MM.1S (cell line): ENCODE data around the gene FICD.

ENCODE experiments used
- DNase-seq: peaks from one replicate; pipeline ENCODE4 v3.0.0-alpha.2; 2015
- H2AFZ ChIP-seq: fragments of 300-600 bp; sonication (generic); 2 replicates; pipeline ENCODE4 v1.6.0; 2016; ENCODE audit warnings: antibody characterized with exemption, low read length
- H3F3A ChIP-seq: fragments of 300-600 bp; sonication (generic); 2 replicates; pipeline ENCODE4 v1.6.1; 2016; ENCODE audit warnings: mild to moderate bottlenecking, antibody characterized with exemption, low read length, moderate library complexity, mixed read lengths; ENCODE audit not compliant: insufficient read depth
- H3K27ac ChIP-seq: fragments of 300-600 bp; sonication (generic); 2 replicates; pipeline ENCODE4 v1.5.1; 2016; ENCODE audit warnings: mild to moderate bottlenecking, low read length
- H3K27me3 ChIP-seq: fragments of 300-600 bp; sonication (generic); replicated peaks from 2 replicates; pipeline ENCODE4 v1.6.0; 2016; ENCODE audit warnings: low read length; ENCODE audit not compliant: insufficient read depth
- H3K36me3 ChIP-seq: fragments of 300-600 bp; sonication (generic); replicated peaks from 2 replicates; pipeline ENCODE4 v1.6.1; 2016; ENCODE audit warnings: mild to moderate bottlenecking, low read length, mixed read lengths; ENCODE audit not compliant: insufficient read depth
- H3K4me1 ChIP-seq: fragments of 300-600 bp; sonication (generic); 2 replicates; pipeline ENCODE4 v1.6.1; 2016; ENCODE audit warnings: low read length, mixed read lengths
- H3K4me2 ChIP-seq: fragments of 300-600 bp; sonication (generic); 2 replicates; pipeline ENCODE4 v1.6.0; 2016; ENCODE audit warnings: low read depth, low read length
- H3K4me3 ChIP-seq: fragments of 300-600 bp; sonication (generic); 2 replicates; pipeline ENCODE4 v1.5.1; 2016; ENCODE audit warnings: low read length, mixed read lengths
- H3K79me2 ChIP-seq: fragments of 300-600 bp; sonication (generic); 2 replicates; pipeline ENCODE4 v1.6.1; 2016; ENCODE audit warnings: mixed run types, low read length, mixed read lengths
- H3K9ac ChIP-seq: fragments of 300-600 bp; sonication (generic); 2 replicates; pipeline ENCODE4 v1.6.1; 2016; ENCODE audit warnings: low read length, mixed read lengths
- H3K9me2 ChIP-seq: fragments of 300-600 bp; sonication (generic); replicated peaks from 2 replicates; pipeline ENCODE4 v1.6.1; 2016; ENCODE audit warnings: mild to moderate bottlenecking, low read length, mixed read lengths; ENCODE audit not compliant: insufficient read depth
- H3K9me3 ChIP-seq: fragments of 300-600 bp; sonication (generic); replicated peaks from 2 replicates; pipeline ENCODE4 v1.6.1; 2016; ENCODE audit warnings: mild to moderate bottlenecking, low read length, mixed read lengths; ENCODE audit not compliant: insufficient read depth
- H4K20me1 ChIP-seq: fragments of 300-600 bp; sonication (generic); 2 replicates; pipeline ENCODE4 v1.6.1; 2016; ENCODE audit warnings: mild to moderate bottlenecking, low read length, moderate library complexity, mixed read lengths; ENCODE audit not compliant: insufficient read depth
- EZH2 ChIP-seq: fragments of 300-600 bp; sonication (generic); optimal IDR thresholded peaks from 2 replicates; pipeline ENCODE3; 2017; ENCODE audit warnings: low read depth, mild to moderate bottlenecking, antibody characterized with exemption, low read length, mixed read lengths
- EZH2phosphoT487 ChIP-seq: fragments of 300-600 bp; sonication (generic); IDR thresholded peaks from 2 replicates; pipeline ENCODE4 v1.6.1; 2018; ENCODE audit warnings: antibody characterized with exemption, low read length
- TF ChIP-seq, protein P1 (sequence below): fragments of 300-600 bp; sonication (generic); IDR thresholded peaks from 2 replicates; pipeline ENCODE4 v1.5.1; 2016; ENCODE audit warnings: antibody characterized with exemption, low read length, mixed read lengths

Gene FICD

DNA sequence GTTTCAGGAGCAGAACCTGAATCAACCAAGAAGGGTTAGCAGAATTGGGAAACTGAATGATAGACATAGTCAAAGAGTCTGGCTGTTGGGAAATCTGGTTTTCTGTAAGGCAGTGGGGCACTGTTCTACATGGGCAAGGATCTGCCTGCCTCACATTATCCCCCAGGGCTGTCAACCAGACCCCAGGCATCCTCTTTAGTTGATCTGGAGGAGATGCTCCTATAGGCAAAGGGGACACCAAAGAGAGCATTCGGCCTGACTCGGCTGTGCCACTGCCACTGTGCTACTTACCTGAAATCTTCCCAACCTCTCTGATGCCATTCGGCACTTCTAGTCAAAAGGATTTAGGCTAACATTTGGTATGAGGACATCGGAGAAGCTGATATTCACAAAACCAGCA lies 51.4 kb downstream of the FICD start:
- Histone ChIP-seq H3K27ac (peak overlapping the region; percentile 100), H3K9ac (peak overlapping the region; percentile 94), H2AFZ (no peak overlapping the region), H3K4me1 (peaks cover 75% of the 10 kb centered on the region), H3K27me3 (no peaks in the 10 kb centered on the region), H3K4me3 (no peak overlapping the region), H4K20me1 (no peaks in the 10 kb centered on the region), H3K4me2 (peak overlapping the region; percentile 24), H3F3A (peaks cover 89% of the 10 kb centered on the region), H3K79me2 (peaks cover 57% of the 10 kb centered on the region), H3K9me3 (no peaks in the 10 kb centered on the region), H3K36me3 (no peaks in the 10 kb centered on the region; the same call in 1 of the 2 replicates), H3K9me2 (no peaks in the 10 kb centered on the region)
- TF ChIP-seq, protein P1, sequence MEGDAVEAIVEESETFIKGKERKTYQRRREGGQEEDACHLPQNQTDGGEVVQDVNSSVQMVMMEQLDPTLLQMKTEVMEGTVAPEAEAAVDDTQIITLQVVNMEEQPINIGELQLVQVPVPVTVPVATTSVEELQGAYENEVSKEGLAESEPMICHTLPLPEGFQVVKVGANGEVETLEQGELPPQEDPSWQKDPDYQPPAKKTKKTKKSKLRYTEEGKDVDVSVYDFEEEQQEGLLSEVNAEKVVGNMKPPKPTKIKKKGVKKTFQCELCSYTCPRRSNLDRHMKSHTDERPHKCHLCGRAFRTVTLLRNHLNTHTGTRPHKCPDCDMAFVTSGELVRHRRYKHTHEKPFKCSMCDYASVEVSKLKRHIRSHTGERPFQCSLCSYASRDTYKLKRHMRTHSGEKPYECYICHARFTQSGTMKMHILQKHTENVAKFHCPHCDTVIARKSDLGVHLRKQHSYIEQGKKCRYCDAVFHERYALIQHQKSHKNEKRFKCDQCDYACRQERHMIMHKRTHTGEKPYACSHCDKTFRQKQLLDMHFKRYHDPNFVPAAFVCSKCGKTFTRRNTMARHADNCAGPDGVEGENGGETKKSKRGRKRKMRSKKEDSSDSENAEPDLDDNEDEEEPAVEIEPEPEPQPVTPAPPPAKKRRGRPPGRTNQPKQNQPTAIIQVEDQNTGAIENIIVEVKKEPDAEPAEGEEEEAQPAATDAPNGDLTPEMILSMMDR: no peak
- TF ChIP-seq EZH2phosphoT487 (no peak), EZH2 (no peak)
- DNase-seq: no peak

DNA sequence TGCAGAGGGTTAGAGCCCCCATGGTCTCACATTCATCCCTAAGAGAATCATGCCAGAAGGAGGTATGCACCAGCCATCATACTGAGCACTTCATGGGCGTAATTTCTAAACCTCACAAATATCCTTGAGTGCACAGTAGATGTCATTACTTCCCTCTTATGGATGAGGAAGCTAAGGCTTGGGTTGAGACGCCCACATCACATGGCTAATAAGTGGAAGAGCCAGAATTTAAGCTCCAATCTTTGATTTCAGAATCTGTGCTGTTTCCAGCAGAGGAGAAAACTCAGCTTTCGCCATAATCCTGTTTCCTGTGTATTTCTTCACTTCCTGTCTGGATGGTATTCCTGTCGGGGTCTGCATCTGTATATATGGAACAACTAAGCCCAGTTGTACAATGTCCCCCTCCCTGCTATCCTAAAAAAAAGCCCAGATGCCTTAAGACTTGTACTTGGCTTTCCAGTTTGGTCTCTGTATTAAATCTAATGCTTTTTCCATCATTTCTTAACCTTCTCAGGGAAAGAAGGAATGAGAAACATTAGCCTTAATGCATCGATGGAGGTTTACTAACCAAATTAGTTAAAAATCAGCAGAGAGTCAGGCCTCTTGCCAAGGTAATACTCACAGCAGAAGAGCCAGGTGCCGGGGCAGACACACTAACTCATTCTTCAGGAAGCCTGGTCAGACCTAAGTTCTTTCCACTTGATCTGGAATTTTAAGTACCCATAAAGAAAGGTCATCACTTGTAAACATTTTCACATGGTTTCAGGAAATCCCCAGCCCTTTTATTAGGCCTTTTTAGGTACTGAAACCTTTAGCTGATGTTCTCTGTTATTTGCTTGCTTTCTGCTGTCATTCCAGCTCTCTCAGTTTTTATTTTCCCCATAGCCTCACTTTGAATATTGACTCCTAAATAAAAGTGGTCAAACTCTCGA lies 52.6 kb downstream of the FICD start:
- no peak for TF ChIP-seq EZH2
- Histone ChIP-seq H2AFZ (no peak overlapping the region), H3K9me3 (no peaks in the 10 kb centered on the region), H4K20me1 (no peaks in the 10 kb centered on the region), H3K27me3 (no peaks in the 10 kb centered on the region), H3K79me2 (peaks cover 50% of the 10 kb centered on the region), H3K4me1 (peaks cover 87% of the 10 kb centered on the region), H3K27ac (peak overlapping the region; percentile 100), H3K4me2 (peak overlapping the region; percentile 91), H3K9ac (peak overlapping the region; percentile 94), H3K36me3 (no peaks in the 10 kb centered on the region; the same call in 1 of the 2 replicates), H3K9me2 (no peaks in the 10 kb centered on the region), H3F3A (peaks cover 85% of the 10 kb centered on the region), H3K4me3 (peak overlapping the region; percentile 39)
- peak; percentile 77 for DNase-seq

DNA sequence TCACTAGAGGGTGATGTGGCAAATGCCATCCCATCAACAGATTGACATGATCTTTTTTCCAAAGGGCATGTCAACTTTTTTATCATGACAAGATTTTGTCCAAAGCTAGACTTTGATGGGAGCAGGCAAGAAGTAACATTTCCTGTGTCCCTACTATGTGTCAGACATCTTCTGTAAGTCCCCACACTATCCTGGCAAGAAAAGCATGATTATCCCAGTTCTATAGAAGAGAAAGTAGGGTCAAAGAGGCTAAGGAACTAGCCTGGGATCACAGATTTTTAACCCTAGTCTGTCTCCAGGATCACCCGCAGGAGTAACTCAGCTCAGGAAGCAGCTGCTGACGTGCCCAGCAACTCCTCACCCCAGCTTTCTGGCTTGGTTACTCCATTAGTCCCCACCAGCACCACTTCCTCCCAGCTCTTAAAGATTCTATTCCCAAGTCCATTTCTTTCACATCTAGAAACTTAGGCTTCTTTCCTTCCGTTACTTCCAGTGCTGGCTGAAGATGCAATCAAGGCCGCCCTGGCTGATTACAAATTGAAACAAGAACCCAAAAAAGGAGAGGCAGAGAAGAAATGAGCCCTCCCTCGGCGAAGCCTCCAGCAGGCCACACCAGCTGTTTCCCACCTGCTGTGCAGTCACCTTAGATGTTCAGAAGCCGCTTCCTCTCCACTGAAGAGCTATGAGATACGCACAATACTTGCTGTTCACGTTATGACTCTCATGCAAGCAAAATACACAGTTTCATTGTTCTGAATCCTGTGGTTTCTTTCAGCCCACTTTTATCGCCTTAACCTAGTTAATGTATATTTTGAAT lies 53.5 kb downstream of the FICD start:
- no peak overlapping the region for H2AFZ ChIP-seq
- H3K9me2 ChIP-seq: no peaks in the 10 kb centered on the region
- no peaks in the 10 kb centered on the region for H3K9me3 ChIP-seq
- TF ChIP-seq, protein P1: no peak
- H3K4me3 ChIP-seq: peak overlapping the region; percentile 39
- no peaks in the 10 kb centered on the region for H3K27me3 ChIP-seq
- H3F3A ChIP-seq: peaks cover 86% of the 10 kb centered on the region
- no peaks in the 10 kb centered on the region; the same call in 1 of the 2 replicates for H3K36me3 ChIP-seq
- no peaks in the 10 kb centered on the region for H4K20me1 ChIP-seq
- peak overlapping the region; percentile 100 for H3K27ac ChIP-seq
- peaks cover 95% of the 10 kb centered on the region for H3K4me1 ChIP-seq
- peak overlapping the region; percentile 91 for H3K4me2 ChIP-seq
- H3K9ac ChIP-seq: peak overlapping the region; percentile 94
- peaks cover 42% of the 10 kb centered on the region for H3K79me2 ChIP-seq
- peak; percentile 97 for DNase-seq
